GM18870 (cell line): ENCODE data around the gene SLC35E1.
"Not testable (repeated sequence)": the region's sequence is repeated elsewhere in the genome, so short reads cannot be mapped to it uniquely, and the experiment has no call there.

Experiments used
- ATAC-seq: cut with Tn5 transposase; IDR thresholded peaks from one replicate; pipeline ENCODE4 v1.9.1; 2021; ENCODE audit warnings: moderate library complexity; ENCODE audit not compliant: unreplicated experiment

The SLC35E1 gene

DNA sequence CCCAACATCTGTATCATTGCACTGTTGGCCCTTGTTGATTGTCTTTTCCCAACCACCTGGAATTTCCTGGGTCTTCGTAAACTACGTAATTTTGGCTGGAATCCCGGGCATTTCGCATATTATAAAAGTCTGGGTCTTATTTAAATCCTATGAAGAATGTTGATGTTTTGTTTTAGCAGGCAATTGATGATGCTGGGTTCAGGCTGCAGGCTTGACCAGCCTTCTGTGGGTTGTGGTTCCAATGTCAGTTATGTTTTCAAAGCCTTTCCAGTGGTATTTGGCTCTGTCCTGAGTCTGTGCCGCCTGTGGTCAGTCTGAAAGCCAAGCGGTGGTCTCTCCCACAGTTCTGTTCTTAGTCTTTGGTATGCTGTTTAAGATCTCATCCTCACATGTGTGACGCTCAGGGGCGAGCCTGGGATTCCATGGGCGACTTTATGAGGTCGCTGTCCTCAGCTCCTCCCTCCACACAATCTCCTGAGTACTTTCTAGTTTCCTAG, 12.4 kb downstream of the SLC35E1 start:
- ATAC-seq, result no peak

DNA sequence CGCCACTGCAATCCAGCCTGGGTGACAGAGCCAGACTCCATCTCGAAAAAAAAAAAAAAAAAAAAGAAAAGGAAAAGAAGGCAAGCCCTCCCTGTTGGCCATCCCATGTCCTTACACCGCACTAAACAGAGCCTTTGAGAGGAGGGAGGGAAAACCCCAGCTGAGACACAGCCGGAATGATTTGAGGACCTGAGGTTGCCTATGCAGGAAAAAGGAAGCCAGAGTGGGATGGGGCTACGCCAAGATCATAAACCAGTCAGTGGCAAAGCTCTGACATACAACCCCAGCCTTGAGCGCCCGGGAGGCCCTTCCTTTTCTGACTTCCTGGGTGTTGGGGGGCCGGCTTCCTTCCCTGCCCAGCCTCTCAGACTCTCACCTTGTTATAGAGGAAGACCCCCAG, 17.4 kb downstream of the SLC35E1 start:
- no peak for ATAC-seq

DNA sequence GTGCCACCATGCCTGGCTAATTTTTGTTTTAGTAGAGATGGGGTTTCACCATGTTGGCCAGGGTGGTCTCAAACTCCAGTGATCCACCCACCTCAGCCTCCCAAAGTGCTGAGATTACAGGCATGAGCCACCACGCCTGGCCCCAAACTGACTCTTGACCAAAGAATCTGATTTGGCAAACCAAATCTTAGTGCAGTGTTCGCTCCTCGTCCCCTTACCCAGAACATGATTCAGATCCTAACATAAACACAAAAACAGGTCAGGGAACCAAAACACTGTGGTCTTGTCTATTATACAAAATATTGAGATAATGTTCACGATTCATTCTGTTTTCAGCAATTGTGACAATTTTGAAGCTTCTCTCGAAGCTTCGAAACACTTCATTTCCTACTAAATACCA, 20.3 kb downstream of the SLC35E1 start:
- not testable (repeated sequence) for ATAC-seq

DNA sequence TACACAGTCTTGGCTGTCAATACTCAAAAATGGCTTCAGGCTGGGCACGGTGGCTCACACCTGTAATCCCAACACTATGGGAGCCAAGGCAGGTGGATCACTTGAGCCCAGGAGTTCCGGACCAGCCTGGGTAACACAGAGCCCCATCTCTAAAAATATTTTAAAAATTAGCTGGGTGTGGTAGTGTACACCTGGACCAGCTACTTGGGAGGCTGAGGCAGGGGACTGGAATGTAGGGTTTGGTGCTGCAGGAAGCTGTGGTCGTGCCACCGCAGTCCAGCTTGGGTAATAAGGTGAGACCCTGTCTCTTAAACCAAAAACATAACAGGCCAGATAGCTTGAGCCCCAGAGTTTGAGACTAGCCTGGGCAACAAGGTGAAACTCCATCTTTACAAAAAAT, 23.3 kb downstream of the SLC35E1 start:
- no peak for ATAC-seq

DNA sequence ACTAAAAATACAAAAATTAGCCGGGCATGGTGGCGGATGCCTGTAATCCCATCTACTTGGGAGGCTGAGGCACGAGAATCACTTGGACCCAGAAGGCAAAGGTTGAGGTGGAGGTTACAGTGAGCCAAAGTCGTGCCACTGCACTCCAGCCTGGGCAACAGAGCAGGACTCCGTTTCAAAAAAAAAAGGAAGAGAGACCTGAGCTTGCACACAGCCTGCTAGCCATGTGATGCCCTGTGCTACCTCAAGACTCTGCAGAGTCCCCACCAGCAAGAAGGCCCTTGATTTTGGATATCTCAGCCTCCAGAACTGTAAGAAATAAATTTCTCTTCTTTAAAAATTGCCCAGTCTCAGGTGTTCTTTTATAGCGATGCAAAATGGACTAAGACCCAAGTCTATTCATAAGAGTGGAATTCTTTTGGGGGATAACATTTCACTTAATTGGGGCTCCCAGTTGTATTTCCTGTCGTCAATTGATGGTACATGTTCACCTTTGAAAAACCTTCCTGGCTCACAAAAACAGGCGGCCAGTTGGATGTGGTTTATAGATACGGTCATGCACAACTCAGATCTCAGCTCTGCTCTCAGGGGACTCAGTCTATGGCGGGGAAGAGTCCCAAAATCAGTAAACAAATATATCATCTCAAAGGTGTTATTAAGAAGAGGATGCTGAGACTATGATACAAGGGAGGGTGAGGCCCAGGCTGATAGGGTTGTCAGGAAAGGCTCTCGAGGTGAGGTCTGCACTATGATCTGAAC, 27.6 kb downstream of the SLC35E1 start:
- no peak for ATAC-seq

DNA sequence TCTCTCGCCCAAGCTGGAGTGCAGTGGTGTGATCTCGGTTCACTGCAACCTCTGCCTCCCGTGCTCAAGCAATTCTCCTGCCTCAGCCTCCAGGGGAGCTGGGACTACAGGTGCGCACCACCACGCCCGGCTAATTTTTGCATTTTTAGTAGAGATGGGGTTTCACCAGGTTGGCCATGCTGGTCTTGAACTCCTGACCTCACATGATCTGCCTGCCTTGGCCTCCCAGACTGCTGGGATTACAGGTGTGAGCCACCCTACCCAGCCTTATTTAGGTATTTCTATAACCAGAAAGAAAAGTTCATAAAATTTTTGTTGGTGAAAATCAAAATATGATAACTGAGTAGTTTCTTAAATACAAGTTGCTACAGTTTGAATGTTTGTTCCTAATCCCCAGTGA, 28.5 kb downstream of the SLC35E1 start:
- not testable (repeated sequence) for ATAC-seq

DNA sequence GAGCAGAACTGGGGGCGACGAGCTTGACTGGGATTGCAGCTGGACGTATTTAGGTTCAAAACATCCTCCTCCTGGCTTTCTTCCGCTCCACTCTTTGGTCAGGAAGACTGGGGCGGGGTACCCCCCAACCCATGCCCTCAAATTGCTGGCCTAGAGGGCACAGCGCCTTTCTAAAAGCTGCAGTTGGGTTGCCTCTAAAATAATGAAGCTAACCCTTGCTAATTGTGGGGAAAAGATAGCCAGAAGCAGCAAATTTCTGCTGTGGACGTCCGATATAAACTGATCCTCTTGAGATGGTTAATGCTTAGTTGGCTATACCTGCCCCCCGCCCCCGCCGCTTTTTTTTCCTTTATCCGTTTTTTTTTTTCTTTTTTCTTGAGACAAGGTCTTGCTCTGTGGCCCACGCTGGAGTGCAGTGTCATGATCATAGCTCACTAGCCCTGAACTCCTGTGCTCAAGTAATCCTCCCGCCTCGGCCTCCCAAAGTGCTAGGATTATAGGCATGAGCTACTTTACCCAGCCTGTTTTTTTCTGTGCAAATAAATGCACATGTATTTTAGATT, 29.2 kb downstream of the SLC35E1 start:
- no peak for ATAC-seq

DNA sequence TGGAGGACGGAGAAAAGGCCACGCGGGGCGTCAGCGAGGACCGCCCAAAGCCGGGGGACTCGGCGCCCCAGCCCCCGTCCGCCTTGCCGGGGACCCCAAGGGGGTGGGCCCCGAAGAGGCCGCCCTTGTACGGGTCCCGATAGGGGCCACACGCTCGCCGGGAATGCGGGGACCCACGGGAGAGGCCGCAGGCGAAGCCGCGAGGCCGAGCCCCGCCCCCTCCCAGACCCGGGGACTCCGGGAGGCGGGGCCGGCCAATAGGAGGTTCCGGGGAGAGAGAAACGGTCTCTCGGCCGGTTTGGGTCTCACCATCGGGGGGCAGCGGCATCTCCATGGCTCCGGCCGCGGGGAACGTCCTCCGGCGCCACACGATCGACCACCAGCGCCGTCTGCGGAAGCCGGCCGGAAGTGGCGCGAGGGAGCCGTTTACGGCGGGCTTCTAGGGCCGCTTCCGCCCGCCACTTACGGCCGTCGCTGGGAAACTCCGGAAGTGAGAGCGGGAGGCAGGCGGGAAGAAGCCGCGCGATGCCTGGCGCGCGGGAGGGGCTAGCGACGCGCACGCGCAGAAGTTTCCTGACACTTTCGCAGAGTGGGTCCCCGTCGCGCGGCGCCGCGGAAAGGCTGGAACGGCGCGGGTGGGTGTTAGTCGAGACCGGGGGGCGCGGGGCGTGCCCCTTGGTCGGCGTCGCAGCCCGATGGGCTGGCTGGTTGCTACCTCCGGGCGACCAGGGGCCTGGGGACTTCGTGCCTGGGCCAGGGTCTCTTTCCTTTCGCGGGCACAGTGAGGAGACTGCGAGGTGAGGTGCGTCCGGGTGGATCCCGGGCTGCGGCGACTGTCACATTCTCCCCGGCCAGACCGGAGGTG, 29.9 kb downstream of the SLC35E1 start, which contains the start of gene CHERP:
Gene CHERP (minus strand): TSS at position 393 of the 865 bp plus-strand sequence. CDS start 59 bp downstream, at position 334.
- peak; percentile 57 for ATAC-seq

DNA sequence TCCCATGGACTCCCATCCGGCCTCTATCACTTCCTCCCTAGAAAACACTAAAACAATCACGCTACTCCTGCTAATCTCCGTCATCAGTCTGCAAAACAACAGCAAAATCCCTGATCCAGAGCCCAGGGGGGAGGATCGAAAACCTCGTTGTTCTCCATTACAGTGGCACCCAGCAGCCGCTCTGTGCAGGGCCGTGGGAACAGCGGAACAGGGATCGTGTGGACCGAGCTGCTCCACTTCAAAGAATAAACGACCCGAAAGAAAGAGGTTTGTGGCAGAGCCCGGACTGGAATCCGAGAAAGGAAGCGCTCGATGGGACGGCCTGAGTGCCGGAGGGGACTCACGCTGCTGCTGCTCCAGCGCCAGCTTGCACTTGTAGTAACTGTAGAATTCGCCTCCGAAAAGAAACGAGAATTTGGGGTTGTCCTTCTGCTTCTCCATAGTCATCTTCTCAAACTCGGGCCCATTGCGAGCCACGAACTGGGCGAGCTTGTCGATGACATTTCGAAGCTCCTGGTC, 30.6 kb downstream of the SLC35E1 start:
- peak; percentile 2 for ATAC-seq

DNA sequence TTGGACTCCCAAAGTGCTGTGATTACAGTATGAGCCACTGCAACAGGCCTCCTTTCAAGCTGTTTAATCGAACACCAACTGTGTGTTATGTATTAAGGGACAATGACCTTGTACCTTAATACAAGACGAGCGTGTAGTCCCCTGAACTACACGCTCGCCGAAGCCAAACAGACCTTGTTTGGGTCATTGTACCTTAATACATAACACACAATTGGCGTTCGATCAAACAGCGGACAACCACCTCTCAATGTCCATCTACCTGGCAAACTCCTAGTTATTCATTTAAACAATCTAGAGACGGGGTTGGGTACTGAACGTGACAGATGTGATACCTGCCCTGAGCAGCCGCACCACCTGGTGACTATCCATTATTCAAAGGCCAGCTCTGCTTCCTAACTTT, 31.3 kb downstream of the SLC35E1 start:
- no peak for ATAC-seq

DNA sequence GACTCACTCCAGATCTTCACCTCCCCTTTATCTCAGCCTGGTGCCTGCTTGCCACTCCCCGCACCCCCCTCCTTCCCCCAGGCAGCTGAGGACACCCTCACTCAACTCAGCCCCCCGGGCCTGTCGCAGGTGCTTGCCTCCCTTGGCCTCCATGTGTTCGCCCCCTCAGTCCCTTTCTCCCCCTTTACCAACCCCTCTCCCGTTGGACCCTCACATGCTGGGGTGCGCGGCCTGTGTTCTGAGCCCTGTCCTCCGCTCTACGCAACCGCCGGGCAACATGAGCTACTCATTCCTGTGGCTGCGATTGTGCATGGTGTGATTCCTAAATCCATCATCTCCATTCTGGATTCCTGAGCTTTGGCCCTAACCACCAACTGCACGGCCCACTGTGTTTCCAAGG, 35.1 kb downstream of the SLC35E1 start:
- ATAC-seq, result no peak

DNA sequence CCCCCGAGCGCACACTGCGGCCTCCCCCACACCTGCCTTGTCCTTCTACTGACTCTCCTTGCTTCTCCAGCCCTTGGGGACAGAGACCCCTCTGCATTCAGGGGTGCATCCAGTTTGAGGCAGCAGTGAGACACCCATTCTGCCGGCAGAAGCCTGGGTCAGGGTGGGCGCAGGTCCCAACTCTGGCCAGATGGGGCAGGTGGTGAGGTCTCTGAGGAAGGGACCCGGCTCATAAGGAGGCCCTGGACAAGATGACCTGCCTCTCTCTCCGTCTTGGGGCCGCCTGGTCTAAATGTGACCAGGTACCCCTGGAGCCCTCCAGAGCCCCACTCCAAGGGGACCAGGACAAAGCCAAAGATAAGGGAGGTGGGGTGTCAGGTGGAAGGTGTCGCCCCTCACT, 36.1 kb downstream of the SLC35E1 start:
- no peak for ATAC-seq

DNA sequence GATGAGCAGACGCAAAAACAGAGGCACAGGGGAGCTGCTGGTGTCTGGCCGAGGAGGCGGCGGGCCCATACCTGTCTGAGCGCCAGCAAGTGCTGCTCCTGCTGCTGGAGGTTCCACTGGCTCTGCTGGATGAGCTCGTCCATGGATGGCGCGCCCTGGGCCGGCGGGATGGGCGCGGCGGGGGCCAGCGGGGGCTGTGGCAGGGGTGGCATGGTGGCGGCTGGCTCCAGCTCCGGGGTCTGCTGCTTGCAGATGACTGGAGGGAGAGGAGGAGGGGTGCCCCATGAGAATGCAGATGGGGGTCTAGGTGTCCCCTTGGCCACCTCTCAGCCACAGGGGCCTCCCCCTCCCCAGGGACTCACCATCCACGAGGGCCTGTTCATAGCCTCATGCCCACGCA, 36.8 kb downstream of the SLC35E1 start:
- no peak for ATAC-seq

DNA sequence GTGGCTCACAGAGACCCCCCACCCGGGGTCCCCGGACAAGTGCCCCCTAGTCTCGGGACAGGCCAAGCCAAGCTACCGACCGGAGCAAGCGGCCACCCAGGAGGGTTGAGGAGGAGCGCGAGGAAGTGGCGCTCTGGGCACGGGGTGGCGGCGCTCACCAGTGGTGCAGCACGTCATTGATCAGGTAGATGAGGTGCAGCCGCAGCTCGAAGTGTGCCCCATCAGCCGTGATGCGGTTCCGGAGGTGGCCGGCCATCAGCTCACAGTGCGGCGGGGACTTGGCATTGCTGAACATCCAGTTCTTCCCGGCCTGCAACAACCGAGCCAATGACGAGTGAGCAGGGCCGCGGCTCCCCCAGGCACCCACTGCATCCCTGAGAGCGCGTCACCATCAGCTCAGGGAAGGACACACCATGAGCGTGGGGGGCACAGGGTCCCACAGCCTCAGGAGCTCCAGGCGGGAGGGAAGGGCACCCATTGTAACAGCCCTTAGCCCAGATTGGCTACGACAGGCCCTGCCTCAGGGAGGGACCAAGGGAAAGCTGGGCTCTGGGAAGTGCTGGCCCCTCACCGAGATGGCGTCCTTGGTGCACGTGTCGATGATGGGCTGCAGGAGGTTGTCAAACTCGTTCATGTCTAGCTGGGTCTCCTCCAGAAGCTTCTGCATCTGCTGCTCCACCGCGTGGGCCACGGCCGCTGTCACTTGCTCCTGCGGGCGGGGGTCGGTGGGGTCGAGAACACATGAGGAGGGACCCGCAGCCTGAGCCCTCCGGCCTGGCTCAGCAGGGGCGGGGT, 39.6 kb downstream of the SLC35E1 start:
- no peak for ATAC-seq

DNA sequence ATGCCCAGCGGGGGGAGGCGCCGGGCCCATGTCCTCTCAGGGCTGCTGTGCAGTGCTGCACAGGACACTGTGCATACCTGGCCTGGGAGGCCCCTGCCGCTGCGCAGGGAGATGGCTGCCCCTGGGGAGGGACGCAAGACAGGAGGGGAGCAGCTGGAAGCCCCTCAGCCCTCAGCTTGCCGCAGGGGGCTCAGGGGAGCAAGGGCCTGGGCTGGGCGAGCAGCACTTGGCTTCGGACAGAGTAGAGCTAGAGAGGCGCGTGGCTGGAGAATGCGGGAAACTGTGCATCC, 40.9 kb downstream of the SLC35E1 start:
- ATAC-seq, result no peak

DNA sequence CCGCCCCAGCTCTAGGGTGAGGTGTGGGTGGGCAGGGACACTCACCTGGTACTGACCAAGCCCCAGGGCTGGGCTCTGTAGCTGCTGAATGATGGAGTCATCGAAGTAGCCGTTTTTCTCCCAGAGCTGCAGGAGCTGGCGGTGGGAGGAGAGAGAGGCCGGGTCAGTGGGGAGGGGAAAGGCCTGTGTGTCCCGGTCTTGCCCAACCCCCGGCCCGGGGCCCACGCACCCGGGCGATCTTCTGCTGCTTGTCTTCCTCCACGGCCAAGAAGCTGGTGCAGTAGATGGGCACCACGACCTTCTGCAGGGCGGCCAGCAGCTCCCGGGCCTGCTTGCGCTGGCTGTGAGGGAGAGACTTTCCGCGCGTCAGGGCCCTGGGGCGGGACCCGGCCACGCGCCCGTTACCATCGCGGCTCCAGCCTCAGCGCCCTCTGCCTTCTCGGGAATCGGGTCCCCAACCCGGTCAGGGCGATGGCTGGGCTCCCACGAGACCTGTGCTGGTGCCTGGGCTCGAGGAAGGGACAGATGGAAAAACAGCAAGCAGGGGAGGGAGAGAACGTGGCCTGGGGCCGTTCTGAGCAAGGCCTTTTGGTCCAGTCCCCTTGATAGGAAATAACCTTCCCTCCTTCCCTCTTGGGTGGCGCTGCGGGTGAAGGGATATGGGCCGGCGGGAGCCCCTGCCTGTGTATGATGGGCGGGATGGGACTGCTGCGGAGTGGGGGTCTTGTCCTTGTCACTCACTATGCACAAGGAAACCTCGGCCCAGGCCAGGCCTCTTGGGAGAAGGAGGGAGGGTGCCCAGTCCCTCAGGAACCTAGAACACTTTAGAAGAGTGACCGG, 41.5 kb downstream of the SLC35E1 start:
- ATAC-seq, result no peak

DNA sequence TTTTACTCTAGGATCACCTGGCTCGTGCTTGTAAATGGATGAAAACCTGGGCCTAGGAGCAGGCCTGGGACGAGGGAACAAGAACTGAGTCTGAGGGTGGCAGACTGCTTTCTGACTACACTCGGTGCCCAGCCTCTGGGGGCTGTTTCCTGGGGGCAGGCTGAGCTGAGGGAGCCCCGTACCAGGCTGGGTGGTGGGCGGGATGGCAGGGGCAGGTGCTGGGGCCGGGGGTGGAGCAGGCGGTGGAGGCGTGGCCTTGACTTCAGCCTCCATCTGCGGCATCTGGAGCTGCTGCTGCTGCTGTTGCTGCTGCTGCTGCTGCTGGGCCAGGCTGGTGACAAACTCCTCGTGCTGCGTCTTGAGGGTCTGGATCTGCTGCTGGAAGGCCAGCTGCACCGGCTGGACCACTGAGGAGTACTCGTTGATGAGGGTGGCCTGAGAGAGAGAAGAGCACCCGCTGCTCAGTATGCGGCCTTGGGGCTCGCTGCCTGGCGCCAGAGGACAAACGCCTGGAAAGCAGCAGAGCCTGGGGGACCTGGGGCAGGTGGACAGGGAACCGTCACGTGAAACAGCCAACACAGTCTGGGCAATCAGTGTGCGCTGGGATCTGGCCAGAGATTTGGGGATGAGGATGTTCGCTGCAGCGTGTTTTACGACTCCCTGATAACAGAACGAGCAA, 42.6 kb downstream of the SLC35E1 start:
- no peak for ATAC-seq

DNA sequence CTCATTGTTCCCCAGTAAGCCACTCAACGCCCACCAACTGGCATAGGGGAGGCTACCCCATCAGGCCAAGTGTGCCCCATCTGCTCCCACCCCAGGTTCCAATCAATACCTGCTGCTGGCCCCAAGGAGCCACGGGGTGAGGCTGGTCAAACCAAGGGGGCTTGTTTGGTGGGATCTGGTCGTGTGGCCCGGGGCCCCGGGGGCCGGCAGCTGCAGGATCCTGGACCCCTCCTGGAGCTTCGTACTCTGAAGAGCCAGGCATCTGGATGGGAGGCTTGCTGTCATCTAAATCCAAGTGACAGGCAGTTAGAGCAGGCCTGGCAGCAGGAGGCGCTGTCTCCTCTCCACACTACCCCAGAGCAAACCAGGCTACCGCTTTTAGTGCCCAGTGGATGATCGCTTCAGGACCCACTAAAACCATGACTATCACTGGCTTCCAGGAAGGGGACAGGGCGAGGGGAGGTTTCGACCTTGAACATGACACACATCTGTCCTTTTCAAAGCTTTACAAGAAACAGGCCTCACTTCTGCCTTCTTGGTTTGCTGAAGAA, 44.2 kb downstream of the SLC35E1 start:
- ATAC-seq, result no peak

DNA sequence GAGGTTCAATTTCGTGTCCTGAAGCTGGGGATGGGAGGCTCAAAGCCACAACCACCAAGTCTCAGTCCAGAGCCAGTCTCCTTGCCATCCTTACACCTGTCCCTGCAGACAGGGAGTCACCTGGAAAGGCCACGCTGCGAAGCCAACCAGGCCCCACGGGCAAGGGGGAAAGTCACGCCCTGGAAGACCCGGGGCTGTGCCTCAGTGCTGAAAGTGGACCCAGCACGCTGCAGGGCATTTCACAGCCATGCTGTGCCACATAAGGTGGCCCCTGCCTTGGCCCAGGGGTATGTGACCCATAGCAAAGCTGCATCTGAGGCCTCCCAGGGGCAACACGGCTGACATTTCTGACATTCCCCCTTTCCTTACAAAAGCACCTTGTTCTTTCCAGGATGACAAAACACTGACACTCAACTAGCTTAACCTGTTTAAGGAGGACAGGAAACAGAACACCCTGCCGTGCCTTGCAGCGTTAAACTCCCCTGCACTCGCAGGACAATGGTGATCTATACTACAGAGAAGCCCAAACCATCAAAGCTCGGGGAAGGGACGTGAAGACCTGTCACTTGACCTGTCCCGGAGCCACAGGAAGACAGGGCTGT, 44.8 kb downstream of the SLC35E1 start:
- no peak for ATAC-seq
